A673 (cell line): ENCODE results near the gene MEGF11. TPM values are rescaled to one million over a fixed set of nuclear protein-coding genes. Genes with fewer than 3 reads are reported as not detected.

Source experiments
- BruUV-seq: library from RNA; stranded (reverse); fragments of 400-500 nt; replicated peaks from 2 replicates; lab custom pipeline; 2021; lab: Mats Ljungman, UMichigan
- CTCF ChIA-PET: fragments of 300-600 bp; sonication (Branson Sonifier 250); formaldehyde crosslinking; loops from one replicate; lab custom pipeline; 2022; ENCODE audit warnings: antibody characterized with exemption; lab: Charles Lee
- POLR2A ChIA-PET: fragments of 300-600 bp; sonication (Branson Sonifier 250); formaldehyde crosslinking; loops from one replicate; lab custom pipeline; 2022; ENCODE audit warnings: antibody characterized with exemption; ENCODE audit not compliant: low non-redundant PET; lab: Charles Lee
- DNase-seq: peaks from one replicate; pipeline ENCODE4 v3.0.0-alpha.2; 2015; ENCODE audit warnings: low spot score
- H3K27ac ChIP-seq: fragments of 200-600 bp; sonication (generic); 2 replicates; pipeline ENCODE4 v1.5.1; 2016; ENCODE audit warnings: mixed run types, low read depth, mild to moderate bottlenecking, mixed read lengths, antibody characterized with exemption, low read length; ENCODE audit not compliant: poor library complexity, severe bottlenecking
- H3K27me3 ChIP-seq: fragments of 200-600 bp; sonication (generic); replicated peaks from 2 replicates; pipeline ENCODE4 v1.6.1; 2017; ENCODE audit warnings: mixed run types, low read depth, mild to moderate bottlenecking, mixed read lengths, antibody characterized with exemption, low read length; ENCODE audit not compliant: insufficient read depth, poor library complexity
- H3K36me3 ChIP-seq: fragments of 200-600 bp; sonication (generic); 2 replicates; pipeline ENCODE4 v1.6.1; 2016; ENCODE audit warnings: mixed run types, mild to moderate bottlenecking, mixed read lengths, antibody characterized with exemption, low read length; ENCODE audit not compliant: insufficient read depth, poor library complexity, severe bottlenecking
- H3K4me1 ChIP-seq: fragments of 200-600 bp; sonication (generic); 2 replicates; pipeline ENCODE4 v1.6.1; 2017; ENCODE audit warnings: mixed run types, mild to moderate bottlenecking, mixed read lengths, antibody characterized with exemption, low read length; ENCODE audit not compliant: insufficient read depth, poor library complexity, severe bottlenecking
- H3K4me3 ChIP-seq: fragments of 200-600 bp; sonication (generic); 2 replicates; pipeline ENCODE4 v1.5.1; 2016; ENCODE audit warnings: low read depth, mixed run types, mild to moderate bottlenecking, mixed read lengths, low read length; ENCODE audit not compliant: poor library complexity, severe bottlenecking
- H3K9me3 ChIP-seq: fragments of 200-600 bp; sonication (generic); 2 replicates; pipeline ENCODE4 v1.6.1; 2016; ENCODE audit warnings: mixed run types, low read depth, mild to moderate bottlenecking, mixed read lengths, antibody characterized with exemption, low read length; ENCODE audit not compliant: poor library complexity, severe bottlenecking
- EZH2 ChIP-seq: fragments of 200-600 bp; sonication (generic); IDR thresholded peaks from 2 replicates; pipeline ENCODE4 v1.6.1; 2017; ENCODE audit warnings: borderline replicate concordance, low read depth, mild to moderate bottlenecking, mixed read lengths, antibody characterized with exemption, low read length; ENCODE audit not compliant: poor library complexity, severe bottlenecking
- intact Hi-C: fragments of 100-400 bp; cut with micrococcal nuclease; formaldehyde crosslinking; loops from one replicate; pipeline ENCODE4 v1.10.0; 2022; ENCODE audit not compliant: unreplicated experiment
- total RNA-seq: library from RNA; stranded (reverse); gene quantifications from 2 replicates; pipeline ENCODE4 v1.2.3, GENCODE V29; 2021
- TF ChIP-seq, protein P1 (sequence below): fragments of 300-800, 200-600 bp; sonication (generic); conservative IDR thresholded peaks from 2 replicates; pipeline ENCODE4 v1.5.1; 2017; ENCODE audit warnings: low read depth, mild to moderate bottlenecking, antibody characterized with exemption, low read length, moderate library complexity, mixed read lengths

Gene MEGF11
- total RNA-seq, 1 experiment from 2014 or later: 0.43 TPM

DNA sequence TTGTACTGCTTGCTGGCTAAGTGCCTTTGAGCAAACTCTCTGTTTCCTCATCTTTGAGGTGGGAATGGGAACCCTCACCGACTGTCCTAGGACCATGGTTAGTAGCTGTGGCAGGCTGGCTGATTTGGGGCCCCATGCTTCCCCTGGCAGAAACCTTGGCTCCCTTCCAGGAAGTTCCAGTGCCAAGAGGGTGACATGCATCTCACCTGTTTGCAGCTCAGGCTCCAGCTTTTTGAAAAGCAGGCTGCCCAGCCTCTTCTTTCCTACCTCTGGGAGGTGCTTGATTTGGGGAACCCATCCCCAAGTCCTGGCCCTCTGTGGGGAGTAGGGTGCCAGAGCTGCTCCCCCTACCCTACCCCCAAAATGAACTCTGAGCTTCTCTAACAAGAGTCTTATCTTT, 333.4 kb downstream of the MEGF11 start:
- no peak for DNase-seq
- Histone ChIP-seq H3K9me3 (no peaks in the 10 kb centered on the region), H3K4me1 (no peaks in the 10 kb centered on the region), H3K36me3 (no peaks in the 10 kb centered on the region), H3K27ac (no peak overlapping the region), H3K4me3 (no peak overlapping the region), H3K27me3 (no peaks in the 10 kb centered on the region)
- no TSS peak for BruUV-seq
- intact Hi-C loops: no loop called here
- CTCF ChIA-PET: no interaction called here
- POLR2A ChIA-PET: no interaction called here
- TF ChIP-seq EZH2: no peak
- TF ChIP-seq, protein P1, sequence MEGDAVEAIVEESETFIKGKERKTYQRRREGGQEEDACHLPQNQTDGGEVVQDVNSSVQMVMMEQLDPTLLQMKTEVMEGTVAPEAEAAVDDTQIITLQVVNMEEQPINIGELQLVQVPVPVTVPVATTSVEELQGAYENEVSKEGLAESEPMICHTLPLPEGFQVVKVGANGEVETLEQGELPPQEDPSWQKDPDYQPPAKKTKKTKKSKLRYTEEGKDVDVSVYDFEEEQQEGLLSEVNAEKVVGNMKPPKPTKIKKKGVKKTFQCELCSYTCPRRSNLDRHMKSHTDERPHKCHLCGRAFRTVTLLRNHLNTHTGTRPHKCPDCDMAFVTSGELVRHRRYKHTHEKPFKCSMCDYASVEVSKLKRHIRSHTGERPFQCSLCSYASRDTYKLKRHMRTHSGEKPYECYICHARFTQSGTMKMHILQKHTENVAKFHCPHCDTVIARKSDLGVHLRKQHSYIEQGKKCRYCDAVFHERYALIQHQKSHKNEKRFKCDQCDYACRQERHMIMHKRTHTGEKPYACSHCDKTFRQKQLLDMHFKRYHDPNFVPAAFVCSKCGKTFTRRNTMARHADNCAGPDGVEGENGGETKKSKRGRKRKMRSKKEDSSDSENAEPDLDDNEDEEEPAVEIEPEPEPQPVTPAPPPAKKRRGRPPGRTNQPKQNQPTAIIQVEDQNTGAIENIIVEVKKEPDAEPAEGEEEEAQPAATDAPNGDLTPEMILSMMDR: no peak

DNA sequence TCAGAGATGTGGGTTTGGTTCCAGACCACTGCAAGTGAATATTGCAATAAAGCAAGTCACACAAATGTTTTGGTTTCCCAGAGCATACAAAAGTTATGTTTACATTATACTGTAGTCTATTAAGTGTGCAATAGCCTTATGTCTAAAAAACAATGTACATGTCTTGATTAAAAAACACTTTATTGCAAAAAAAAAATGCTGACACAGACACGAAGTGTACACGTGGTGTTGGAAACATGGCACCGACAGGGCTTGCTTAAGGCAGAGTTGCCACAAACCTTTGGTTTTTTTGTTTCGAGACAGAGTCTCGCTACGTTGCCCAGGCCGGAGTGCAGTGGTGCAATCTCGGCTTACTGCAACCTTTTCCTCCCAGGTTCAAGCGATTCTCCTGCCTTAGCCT, 334.2 kb downstream of the MEGF11 start:
- TF ChIP-seq EZH2: no peak
- TF ChIP-seq, protein P1: no peak
- Histone ChIP-seq H3K36me3 (no peaks in the 10 kb centered on the region), H3K4me3 (no peak overlapping the region), H3K4me1 (no peaks in the 10 kb centered on the region), H3K27ac (no peak overlapping the region), H3K27me3 (no peaks in the 10 kb centered on the region), H3K9me3 (no peaks in the 10 kb centered on the region)
- ChIA-PET POLR2A (no interaction called here), CTCF (no interaction called here)
- intact Hi-C loops: no loop called here
- no TSS peak for BruUV-seq
- DNase-seq: no peak

DNA sequence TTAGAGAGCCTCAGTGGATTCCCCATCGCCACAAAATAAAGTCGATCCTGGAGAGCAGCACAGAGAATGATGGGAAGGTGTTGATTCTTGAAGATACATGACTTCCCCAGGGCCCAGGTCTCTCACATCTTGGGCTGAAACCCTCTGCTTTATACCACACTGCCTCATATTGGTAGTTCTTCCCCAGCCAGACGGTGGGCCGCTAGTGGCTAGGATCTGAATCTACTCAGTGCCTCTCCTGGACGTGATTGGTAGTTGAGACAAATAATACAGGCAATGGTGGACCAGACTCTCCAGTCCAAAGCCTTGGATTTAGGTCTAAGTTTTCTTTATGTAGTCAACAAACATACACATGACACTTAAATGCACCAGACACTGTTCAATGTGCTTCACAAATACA, 334.6 kb downstream of the MEGF11 start:
- no TSS peak for BruUV-seq
- ChIA-PET CTCF (no interaction called here), POLR2A (interaction anchor here (0.6 kb wide), 1 partner anchor 1608 kb away, joined by 3 read pairs; no protein-coding TSS in a partner anchor)
- DNase-seq: no peak
- H3K4me1 ChIP-seq: no peaks in the 10 kb centered on the region
- no peak overlapping the region for H3K27ac ChIP-seq
- H3K27me3 ChIP-seq: no peaks in the 10 kb centered on the region
- no peaks in the 10 kb centered on the region for H3K9me3 ChIP-seq
- no peak overlapping the region for H3K4me3 ChIP-seq
- intact Hi-C loops: no loop called here
- no peak for TF ChIP-seq EZH2
- TF ChIP-seq, protein P1: no peak
- no peaks in the 10 kb centered on the region for H3K36me3 ChIP-seq
